GM18951 (cell line): ENCODE measurements around the gene NOS3.

Source experiments
- POLR2A ChIP-seq: IDR thresholded peaks from 4 replicates; pipeline ENCODE4 v1.6.1; 2011; ENCODE audit warnings: mild to moderate bottlenecking; ENCODE audit not compliant: insufficient read length, insufficient read depth; ENCODE audit errors: extremely low read depth
- in situ Hi-C: fragments of 300-500 bp; cut with MboI; formaldehyde crosslinking; loops from one replicate; pipeline ENCODE4 v1.12.0; 2022; ENCODE audit warnings: low sequenced_read_pairs, mixed read lengths, inconsistent platforms; ENCODE audit not compliant: unreplicated experiment

NOS3 gene

DNA sequence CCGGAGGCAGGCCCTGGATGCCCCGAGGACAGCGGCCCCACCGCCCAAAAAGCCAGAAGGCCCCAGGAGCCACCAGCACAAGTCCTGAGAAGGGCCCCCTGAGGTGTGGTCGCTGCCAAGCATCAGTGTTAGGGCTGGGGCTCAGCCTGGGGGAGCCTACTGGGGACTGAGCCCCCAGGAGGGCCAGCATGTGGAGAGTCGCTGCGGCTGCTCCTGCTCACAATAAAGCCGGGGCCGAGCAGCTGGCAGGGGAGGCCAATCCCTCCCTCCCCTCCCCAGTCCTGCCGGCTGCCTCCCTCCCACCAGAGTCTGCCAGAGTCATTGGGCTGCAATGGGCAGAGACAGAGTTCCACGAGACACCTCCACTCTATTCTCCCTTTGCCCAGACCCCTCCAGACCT lies 54.4 kb downstream of the NOS3 start:
- TF ChIP-seq POLR2A, result no peak
- in situ Hi-C loops, result no loop called here

DNA sequence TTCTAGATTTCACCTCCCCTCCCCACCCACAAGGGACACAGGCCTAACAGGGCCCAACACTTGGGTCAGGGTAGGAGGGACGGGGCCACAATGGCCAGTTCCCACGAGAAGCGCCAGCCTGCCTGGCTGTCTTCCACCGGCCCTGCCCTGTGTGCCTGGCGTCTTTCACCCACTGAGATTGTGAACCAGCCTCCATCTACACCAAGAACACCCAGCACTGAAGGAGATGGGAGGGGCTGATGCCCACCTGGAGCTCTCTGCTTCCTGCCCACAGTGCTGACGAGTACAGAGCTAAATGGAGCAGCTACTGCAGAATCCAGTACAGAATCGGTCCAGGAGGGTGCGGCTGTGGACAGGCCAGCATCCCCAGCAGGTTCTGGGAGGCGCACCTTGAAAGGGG lies 55.1 kb downstream of the NOS3 start:
- in situ Hi-C loops, result no loop called here
- TF ChIP-seq POLR2A, result no peak

DNA sequence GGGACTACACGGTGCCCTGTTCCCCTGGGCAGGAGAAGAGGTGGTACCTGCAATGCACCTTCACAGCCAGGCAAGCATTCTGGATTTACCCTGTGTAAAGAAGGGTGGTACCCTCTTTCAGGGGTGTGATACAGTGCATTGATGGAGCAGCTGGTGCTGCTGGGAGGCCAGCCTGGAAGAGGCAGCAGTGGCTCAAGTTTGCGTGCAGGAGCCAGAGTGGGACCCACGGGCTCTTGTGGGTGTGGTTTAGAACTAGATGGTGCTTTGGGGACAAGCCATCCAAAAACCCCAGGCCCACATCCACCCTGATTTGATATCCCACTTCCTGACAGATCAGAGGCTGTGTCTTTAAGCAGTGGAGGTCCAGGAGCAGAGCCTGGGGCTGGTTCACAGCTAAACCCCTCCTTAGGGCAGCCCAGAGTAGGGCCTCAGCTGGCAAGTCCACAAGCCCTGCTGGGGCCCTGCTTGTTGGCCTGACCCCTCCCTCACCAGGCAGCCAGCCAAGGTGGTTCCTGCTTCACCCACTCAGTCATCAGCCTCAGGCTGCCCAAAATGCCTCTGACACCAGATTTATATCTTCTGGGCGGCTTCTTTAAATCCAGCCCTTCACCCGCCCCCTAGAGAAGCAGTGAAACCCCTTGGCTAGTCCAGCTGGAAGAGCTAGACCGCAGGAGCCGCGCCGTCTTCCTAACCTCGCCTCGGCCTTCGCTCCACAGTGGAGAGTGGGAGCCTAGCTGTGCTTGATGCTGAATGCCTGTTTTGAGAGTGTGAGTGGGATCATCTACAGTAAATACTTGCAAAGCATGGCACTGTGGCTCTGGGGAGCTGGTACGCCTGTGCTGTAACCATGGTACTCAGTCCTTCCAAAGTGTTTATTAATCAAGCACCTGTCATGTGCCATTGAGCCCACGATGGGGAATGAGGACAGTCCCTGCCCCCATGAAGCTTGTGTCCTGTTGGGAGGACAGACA lies 56.1 kb downstream of the NOS3 start:
- no peak for TF ChIP-seq POLR2A
- in situ Hi-C loops, result no loop called here

DNA sequence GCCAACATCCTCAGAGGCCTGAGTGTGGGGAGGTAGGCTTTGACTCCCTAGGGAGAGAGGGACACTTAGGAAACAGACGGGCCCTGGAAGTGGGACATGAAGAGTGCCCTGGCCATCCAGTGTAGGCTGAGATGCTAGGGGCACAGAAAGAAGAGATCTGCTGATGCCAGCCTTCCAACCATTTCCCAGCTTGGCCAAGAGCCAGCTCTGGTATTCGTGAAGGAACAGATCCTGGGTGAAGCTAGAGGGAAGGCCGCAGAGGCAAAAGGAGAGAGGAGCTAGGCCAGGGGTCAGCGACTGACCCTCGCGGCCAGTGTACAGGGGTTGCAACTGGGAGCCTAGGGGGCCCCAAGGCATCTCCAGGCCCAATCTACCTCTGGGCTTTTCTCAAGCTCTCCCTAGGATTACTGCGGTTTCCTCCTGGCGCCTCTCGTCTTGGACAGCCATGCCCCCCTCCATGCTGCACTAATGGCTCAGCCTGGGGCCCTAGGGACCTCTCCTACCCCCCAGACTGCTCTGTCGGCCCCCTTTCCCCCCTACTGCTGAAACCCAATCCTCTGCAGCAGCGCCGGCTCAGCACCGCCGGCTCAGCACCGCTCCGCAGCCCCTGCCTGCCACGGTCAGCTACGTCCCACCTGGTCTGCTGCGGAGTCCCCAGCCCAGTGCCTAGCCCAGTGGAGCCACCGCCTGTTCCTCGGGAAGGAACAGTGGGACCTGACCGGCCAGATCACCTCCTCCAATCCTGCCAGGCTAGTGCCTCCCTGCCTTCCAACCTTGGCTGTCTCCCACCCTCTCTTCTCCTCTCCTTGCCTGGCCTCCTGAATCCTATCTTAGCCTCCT lies 57.4 kb downstream of the NOS3 start, which contains the start of gene ASIC3:
ASIC3 (plus strand) TSS at position 556 of the 840 bp plus-strand sequence. CDS start 355 bp downstream, outside the sequence.
- in situ Hi-C loops, result no loop called here

DNA sequence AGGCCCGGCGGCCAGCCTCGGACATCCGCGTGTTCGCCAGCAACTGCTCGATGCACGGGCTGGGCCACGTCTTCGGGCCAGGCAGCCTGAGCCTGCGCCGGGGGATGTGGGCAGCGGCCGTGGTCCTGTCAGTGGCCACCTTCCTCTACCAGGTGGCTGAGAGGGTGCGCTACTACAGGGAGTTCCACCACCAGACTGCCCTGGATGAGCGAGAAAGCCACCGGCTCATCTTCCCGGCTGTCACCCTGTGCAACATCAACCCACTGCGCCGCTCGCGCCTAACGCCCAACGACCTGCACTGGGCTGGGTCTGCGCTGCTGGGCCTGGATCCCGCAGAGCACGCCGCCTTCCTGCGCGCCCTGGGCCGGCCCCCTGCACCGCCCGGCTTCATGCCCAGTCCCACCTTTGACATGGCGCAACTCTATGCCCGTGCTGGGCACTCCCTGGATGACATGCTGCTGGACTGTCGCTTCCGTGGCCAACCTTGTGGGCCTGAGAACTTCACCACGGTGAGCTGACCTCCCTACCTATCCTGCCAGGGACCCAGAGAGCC lies 58.2 kb downstream of the NOS3 start:
- in situ Hi-C loops, result no loop called here
- no peak for TF ChIP-seq POLR2A

More for the DNA sequence above, 57.4 kb downstream of the NOS3 start, which contains the start of gene ASIC3:
- no peak for TF ChIP-seq POLR2A

DNA sequence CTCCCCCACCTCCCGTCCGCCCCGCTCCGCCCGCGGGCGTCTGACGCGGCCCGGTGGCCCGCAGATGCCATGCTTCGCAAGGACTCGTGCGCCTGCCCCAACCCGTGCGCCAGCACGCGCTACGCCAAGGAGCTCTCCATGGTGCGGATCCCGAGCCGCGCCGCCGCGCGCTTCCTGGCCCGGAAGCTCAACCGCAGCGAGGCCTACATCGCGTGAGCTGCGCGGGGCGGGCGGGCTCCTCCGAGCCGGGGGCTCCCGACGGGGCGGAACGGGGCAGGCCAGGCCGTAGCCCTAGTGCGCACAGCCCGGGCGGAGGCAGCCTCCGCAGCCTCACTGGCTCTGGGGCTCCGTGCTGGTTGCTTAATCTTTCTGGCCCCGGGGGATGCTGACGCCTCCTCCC lies 60.3 kb downstream of the NOS3 start:
- no peak for TF ChIP-seq POLR2A
- in situ Hi-C loops, result no loop called here

DNA sequence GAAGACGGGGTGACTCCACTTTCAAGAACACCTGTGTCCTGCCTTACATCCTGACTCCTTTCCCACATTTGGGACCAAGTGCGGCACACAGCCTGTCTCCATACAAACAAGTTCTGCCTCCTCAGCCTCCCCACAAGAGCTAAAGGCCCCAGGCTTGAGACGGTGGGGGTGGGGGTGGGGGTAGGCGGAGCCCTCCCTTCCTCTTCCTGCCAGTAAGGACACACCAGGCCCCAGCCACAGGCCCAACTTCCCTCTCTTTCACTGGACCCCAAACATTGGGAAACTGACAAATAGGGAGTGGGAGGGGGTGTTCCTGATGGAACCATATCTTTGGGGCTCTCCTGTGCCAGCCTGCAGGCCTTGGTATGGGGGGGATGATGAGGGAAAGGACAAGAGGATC lies 62.3 kb downstream of the NOS3 start:
- in situ Hi-C loops, result no loop called here
- no peak for TF ChIP-seq POLR2A

DNA sequence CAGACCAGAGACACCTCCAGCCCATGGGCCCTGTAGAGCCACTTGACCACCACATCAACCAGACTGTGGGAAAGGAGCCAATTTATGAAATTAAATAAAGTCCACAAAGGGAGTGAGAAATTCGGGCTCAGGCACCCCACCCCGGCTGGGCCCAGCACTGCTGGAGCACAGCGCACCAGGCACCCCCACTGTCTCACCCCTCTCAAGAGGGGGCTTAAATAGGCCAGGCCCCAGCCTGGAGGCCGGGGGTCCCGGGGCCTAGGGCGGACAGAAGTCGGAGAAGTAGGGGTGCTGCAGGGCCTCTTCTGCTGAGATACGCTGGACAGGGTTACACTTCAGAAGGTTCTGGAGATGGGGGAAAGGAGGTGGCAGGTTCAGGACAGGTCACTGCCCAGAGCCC lies 62.9 kb downstream of the NOS3 start:
- in situ Hi-C loops, result no loop called here
- no peak for TF ChIP-seq POLR2A

DNA sequence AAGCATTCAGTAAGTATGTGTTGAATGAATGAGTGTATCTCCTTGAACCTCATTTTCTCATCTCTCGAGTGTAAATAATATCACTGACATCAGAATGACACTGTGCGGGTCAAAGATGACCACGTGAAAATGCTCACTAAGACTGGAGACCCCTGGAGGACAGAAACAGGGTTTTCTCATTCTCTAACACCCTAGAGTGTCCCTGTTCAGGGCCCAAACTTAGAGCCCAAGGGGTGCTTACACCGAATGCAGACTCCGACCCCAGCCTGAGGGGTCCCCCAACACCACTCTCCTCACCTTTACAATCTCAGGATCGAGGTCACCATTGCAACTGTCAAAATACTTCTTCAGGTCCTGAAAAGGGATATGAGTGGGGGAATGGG lies 65.5 kb downstream of the NOS3 start:
- in situ Hi-C loops, result no loop called here
- TF ChIP-seq POLR2A, result no peak

DNA sequence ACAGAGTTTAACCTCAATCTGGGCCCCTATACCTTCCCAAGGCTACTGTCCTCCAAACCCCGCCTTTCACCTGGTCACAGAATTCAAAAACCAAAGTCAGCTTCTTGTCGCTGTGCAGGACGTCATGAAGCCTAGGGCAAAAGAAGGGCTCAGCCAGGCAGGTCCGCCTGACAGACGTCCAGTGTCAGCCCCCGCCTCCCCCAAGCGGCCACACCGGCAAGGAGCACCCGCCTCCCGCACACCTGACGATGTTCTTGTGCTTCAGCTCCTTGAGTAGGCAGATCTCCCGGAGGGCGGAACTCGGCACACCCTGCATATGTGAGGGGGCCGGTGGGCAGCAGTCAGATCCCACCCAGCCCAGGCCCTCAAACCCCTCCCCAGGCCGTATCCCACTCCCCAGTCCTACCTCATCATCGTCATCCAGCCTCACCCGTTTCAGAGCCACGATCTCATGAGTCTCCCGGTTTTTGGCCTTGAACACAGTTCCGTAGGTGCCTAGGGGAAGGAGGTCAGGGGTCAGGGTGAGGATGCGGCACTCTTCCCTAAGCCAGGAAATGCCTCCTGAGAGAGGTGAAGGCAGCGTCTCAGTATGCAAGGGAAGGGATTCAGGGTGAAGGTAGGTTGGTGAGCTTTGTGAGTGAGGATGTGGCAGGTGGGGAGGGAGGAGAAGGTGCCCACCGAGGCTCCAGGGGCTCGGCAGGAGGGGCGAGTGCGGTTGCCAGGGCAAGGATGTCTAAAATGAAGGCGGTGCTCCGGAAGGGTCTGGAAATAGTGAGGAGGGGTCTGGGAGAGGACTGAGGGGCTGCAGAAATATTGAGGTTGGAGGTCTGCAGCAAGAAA lies 66.1 kb downstream of the NOS3 start:
- no peak for TF ChIP-seq POLR2A
- in situ Hi-C loops, result no loop called here

DNA sequence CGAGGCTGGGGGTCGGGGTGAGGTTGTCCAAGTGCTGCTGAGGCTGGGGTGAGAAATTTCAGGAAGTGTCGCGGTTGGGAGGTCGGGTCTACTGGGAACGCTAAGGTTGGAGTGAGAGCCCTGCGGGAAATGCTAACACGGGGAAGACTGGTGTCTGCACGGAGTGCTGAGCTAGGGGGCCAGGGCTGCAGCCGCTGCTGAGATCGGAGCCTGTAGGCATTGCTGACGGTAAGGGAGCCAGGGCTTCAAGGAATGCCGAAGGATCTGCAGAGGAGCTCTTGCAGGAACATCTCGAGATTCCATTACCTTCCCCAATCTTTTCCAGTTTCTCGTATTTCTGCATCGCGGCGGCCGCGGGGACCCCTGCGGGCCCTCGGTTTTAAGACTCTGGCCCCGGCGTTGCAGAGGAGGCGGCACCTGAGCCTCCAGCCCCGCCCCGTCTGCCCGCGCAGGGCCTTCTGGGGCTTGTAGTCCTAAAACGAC lies 66.7 kb downstream of the NOS3 start, which contains the start of gene CDK5:
CDK5 (minus strand) TSS at position 392 of the 483 bp plus-strand sequence; CDS start at position 343, 49 bp downstream.
- no peak for TF ChIP-seq POLR2A
- in situ Hi-C loops, result no loop called here
